SK-N-SH (cell line): ENCODE data around the gene N4BP2L2. TPM values are rescaled to one million over a fixed set of nuclear protein-coding genes. Genes with fewer than 3 reads are reported as not detected.

Source experiments
- CTCF ChIA-PET: fragments of 300-600, 350-600 bp; formaldehyde crosslinking; extraction: SDS; loops from one replicate; lab custom pipeline; 2021; lab: Yijun Ruan, JAX
- POLR2A ChIA-PET: fragments of 350-600 bp; sonication (Branson Sonifier 250); formaldehyde crosslinking; extraction: SDS; loops from one replicate; lab custom pipeline; 2020; ENCODE audit warnings: antibody characterized with exemption, inconsistent platforms; lab: Yijun Ruan, JAX
- DNase-seq: peaks from one replicate; pipeline ENCODE4 v3.0.0; 2012
- H2AFZ ChIP-seq: fragments of 200-600 bp; sonication (generic); 2 replicates; pipeline ENCODE4 v1.8.1; 2016; ENCODE audit warnings: antibody characterized with exemption, mild to moderate bottlenecking, low read depth
- H3F3A ChIP-seq: fragments of 200-600 bp; sonication (generic); replicated peaks from 2 replicates; pipeline ENCODE3; 2016; ENCODE audit warnings: antibody characterized with exemption, mild to moderate bottlenecking; ENCODE audit not compliant: insufficient read depth
- H3K27ac ChIP-seq, 2 experiments: fragments of 200-500 bp in 1 of 2; fragments of 200-600 bp in 1 of 2; sonication (Bioruptor generic) in 1 of 2; sonication (generic), shearing (Covaris generic) in 1 of 2; 2 replicates each; pipeline versions ENCODE4 v1.5.1 to v1.6.1; 2014 to 2016; ENCODE audit warnings: low read depth in 2 of 2, inconsistent platforms in 1 of 2, low read length in 1 of 2, mild to moderate bottlenecking in 1 of 2, mixed read lengths in 1 of 2
- H3K27me3 ChIP-seq: fragments of 200-600 bp; sonication (generic), shearing (Covaris generic); 2 replicates; pipeline ENCODE4 v1.6.1; 2016; ENCODE audit warnings: mixed run types; ENCODE audit not compliant: insufficient read depth
- H3K36me3 ChIP-seq, 2 experiments: fragments of 200-500 bp in 1 of 2; fragments of 200-600 bp in 1 of 2; sonication (Bioruptor generic) in 1 of 2; sonication (generic) in 1 of 2; replicated peaks in 1 of 2; 2 replicates each; pipeline versions ENCODE3 to v1.5.1; 2014 to 2016; ENCODE audit warnings: low read length in 1 of 2, mild to moderate bottlenecking in 1 of 2; ENCODE audit not compliant: insufficient read depth in 2 of 2, control insufficient read depth in 1 of 2
- H3K4me1 ChIP-seq, 2 experiments: fragments of 200-500 bp in 1 of 2; fragments of 200-600 bp in 1 of 2; sonication (Bioruptor generic) in 1 of 2; sonication (generic), shearing (Covaris generic) in 1 of 2; 2 replicates each; pipeline versions ENCODE4 v1.5.1 to v1.6.1; 2014 to 2016; ENCODE audit warnings: low read depth in 1 of 2, low read length in 1 of 2, mixed run types in 1 of 2; ENCODE audit not compliant: insufficient read depth in 2 of 2, control insufficient read depth in 1 of 2
- H3K4me2 ChIP-seq: fragments of 200-600 bp; sonication (generic), shearing (Covaris generic); 2 replicates; pipeline ENCODE4 v1.6.1; 2017; ENCODE audit warnings: mixed run types
- H3K4me3 ChIP-seq, 2 experiments: fragments of 200-500 bp in 1 of 2; fragments of 200-600 bp in 1 of 2; sonication (Bioruptor generic) in 1 of 2; sonication (generic), shearing (Covaris generic) in 1 of 2; 2 replicates each; pipeline versions ENCODE4 v1.5.1 to v1.8.1; 2014 to 2016; ENCODE audit warnings: low read depth in 2 of 2, inconsistent platforms in 1 of 2, low read length in 1 of 2, mild to moderate bottlenecking in 1 of 2, mixed read lengths in 1 of 2, moderate library complexity in 1 of 2
- H3K79me2 ChIP-seq: fragments of 200-600 bp; sonication (generic); 2 replicates; pipeline ENCODE4 v1.8.1; 2017; ENCODE audit warnings: mild to moderate bottlenecking; ENCODE audit not compliant: insufficient read depth
- H3K9ac ChIP-seq: fragments of 200-600 bp; sonication (generic); 2 replicates; pipeline ENCODE4 v1.6.1; 2017; ENCODE audit warnings: mixed run types
- H3K9me2 ChIP-seq: fragments of 200-600 bp; sonication (generic); 2 replicates; pipeline ENCODE4 v1.6.1; 2017; ENCODE audit warnings: mixed run types
- H3K9me3 ChIP-seq: fragments of 200-600 bp; sonication (generic); 2 replicates; pipeline ENCODE4 v1.6.1; 2017; ENCODE audit warnings: mixed run types, mild to moderate bottlenecking, moderate library complexity
- H4K20me1 ChIP-seq: fragments of 200-600 bp; sonication (generic); 2 replicates; pipeline ENCODE4 v1.6.1; 2017; ENCODE audit warnings: mild to moderate bottlenecking, mixed run types; ENCODE audit not compliant: insufficient read depth
- CTCF ChIP-seq: fragments of 200-600 bp; sonication (generic); IDR thresholded peaks from 2 replicates; pipeline ENCODE4 v1.6.1; 2017; ENCODE audit warnings: antibody characterized with exemption, mild to moderate bottlenecking, moderate library complexity
- ELF1 ChIP-seq: IDR thresholded peaks from 2 replicates; pipeline ENCODE4 v1.4.0; 2012
- EP300 ChIP-seq, 2 experiments: IDR thresholded peaks; 2 replicates each; pipeline versions ENCODE4 v1.4.0 to v1.6.1; 2012; ENCODE audit warnings: borderline replicate concordance in 1 of 2, low read depth in 1 of 2, low read length in 1 of 2
- EZH2phosphoT487 ChIP-seq: fragments of 200-600 bp; sonication (generic); IDR thresholded peaks from 2 replicates; pipeline ENCODE4 v1.6.1; 2017; ENCODE audit warnings: low read depth, mixed run types, mild to moderate bottlenecking, antibody characterized with exemption, moderate library complexity, borderline replicate concordance
- FOXJ3 ChIP-seq: sonication (generic); formaldehyde crosslinking; IDR thresholded peaks from 2 replicates; pipeline ENCODE4 v1.5.1; 2020; ENCODE audit warnings: mild to moderate bottlenecking, missing genetic modification reagents
- GATA2 ChIP-seq: sonication (generic); formaldehyde crosslinking; IDR thresholded peaks from 2 replicates; pipeline ENCODE4 v1.5.0; 2020; ENCODE audit warnings: mild to moderate bottlenecking, missing genetic modification reagents
- IRF3 ChIP-seq: fragments of 150-350 bp; IDR thresholded peaks from 2 replicates; pipeline ENCODE4 v1.6.1; 2016; ENCODE audit warnings: mild to moderate bottlenecking, low read depth, low read length
- MAX ChIP-seq: IDR thresholded peaks from 2 replicates; pipeline ENCODE4 v1.4.0; 2012; ENCODE audit warnings: low read depth
- MEF2A ChIP-seq: IDR thresholded peaks from 2 replicates; pipeline ENCODE4 v1.4.0; 2012; ENCODE audit warnings: low read depth, borderline replicate concordance
- NRF1 ChIP-seq: IDR thresholded peaks from 2 replicates; pipeline ENCODE4 v1.6.1; 2012; ENCODE audit warnings: low read depth, mild to moderate bottlenecking, low read length
- POLR2AphosphoS5 ChIP-seq: IDR thresholded peaks from 2 replicates; pipeline ENCODE4 v1.6.1; 2012; ENCODE audit warnings: low read depth, low read length
- RCOR1 ChIP-seq: fragments of 150-350 bp; IDR thresholded peaks from 2 replicates; pipeline ENCODE4 v1.6.1; 2017; ENCODE audit warnings: antibody characterized with exemption, low read length
- REST ChIP-seq: IDR thresholded peaks from 2 replicates; pipeline ENCODE4 v1.6.1; 2012; ENCODE audit warnings: mild to moderate bottlenecking, low read depth, low read length, moderate library complexity
- TEAD4 ChIP-seq: IDR thresholded peaks from 2 replicates; pipeline ENCODE4 v1.4.0; 2012; ENCODE audit warnings: mild to moderate bottlenecking, borderline replicate concordance; ENCODE audit not compliant: insufficient read depth
- USF1 ChIP-seq: IDR thresholded peaks from 2 replicates; pipeline ENCODE4 v1.4.0; 2012; ENCODE audit warnings: low read depth, borderline replicate concordance
- USF2 ChIP-seq: fragments of 150-350 bp; IDR thresholded peaks from 2 replicates; pipeline ENCODE4 v1.6.1; 2017; ENCODE audit warnings: antibody characterized with exemption, low read length, low read depth, borderline replicate concordance
- YY1 ChIP-seq: IDR thresholded peaks from 2 replicates; pipeline ENCODE4 v1.4.0; 2012; ENCODE audit warnings: low read depth, mild to moderate bottlenecking
- WGBS: methylation state at CpG from one replicate; pipeline ENCODE4 v1.1.6; 2017; ENCODE audit warnings: low lambda C conversion rate; 5-methylcytosine and 5-hydroxymethylcytosine counted together
- polyA plus RNA-seq, 3 experiments: library from polyadenylated mRNA; depleted of rRNA; stranded (reverse); fragments of >200 nt; gene quantifications; 2 replicates each; pipeline ENCODE4 v1.2.3, GENCODE V29; 2012

N4BP2L2 gene
- polyA plus RNA-seq, 1 of the 3 experiments (the other 2 are of a cell fraction): 16.0 TPM

- H3K4me2 ChIP-seq: no peak overlapping the region
- CTCF ChIA-PET: interaction anchor here (0.6 to 2.1 kb wide), 2 partner anchors 15 to 36 kb away, joined by 3 to 5 read pairs; no protein-coding TSS in a partner anchor
- TF ChIP-seq CTCF (no peak), FOXJ3 (CRISPR knock-in tag) (no peak), GATA2 (CRISPR knock-in tag) (no peak), TEAD4 (no peak), RCOR1 (no peak), USF2 (no peak), POLR2AphosphoS5 (no peak), ELF1 (no peak), EP300 (IDR thresholded peaks at IDR 0.05; ENCODE audit: borderline replicate concordance in 1 of 2, low read depth in 1 of 2, low read length in 1 of 2) (no peak), NRF1 (no peak), MEF2A (no peak), USF1 (no peak), IRF3 (no peak), YY1 (no peak), MAX (no peak), EZH2phosphoT487 (no peak), REST (no peak)
- TF ChIP-seq, all 33 proteins: peak for 0
- Histone ChIP-seq H4K20me1 (no peaks in the 10 kb centered on the region), H3K36me3 (no peaks in the 10 kb centered on the region), H3F3A (no peaks in the 10 kb centered on the region), H3K9ac (no peak overlapping the region), H3K27me3 (no peaks in the 10 kb centered on the region), H3K4me1 (no peaks in the 10 kb centered on the region), H2AFZ (no peak overlapping the region), H3K27ac (no peak overlapping the region), H3K4me3 (no peak overlapping the region), H3K79me2 (no peaks in the 10 kb centered on the region), H3K9me2 (no peaks in the 10 kb centered on the region), H3K9me3 (no peaks in the 10 kb centered on the region)
- WGBS: 77% methylated on average over 2 of the region's 2 CpGs
- DNase-seq: no peak
- POLR2A ChIA-PET: no interaction called here
These were observed 6.5 kb upstream of the N4BP2L2 start for GRCh38 chr13:32545083-32545482.
